ENCODE data around the gene KIF3C. TPM values are rescaled to one million over a fixed set of nuclear protein-coding genes. Genes with fewer than 3 reads are reported as not detected.

KIF3C gene
- total and polyA plus RNA-seq, 9 of the 15 experiments (the other 6 are each of a cell fraction or from before 2014, with no cell fraction given): 0.69 to 6.7 (median 3.3) TPM

DNA sequence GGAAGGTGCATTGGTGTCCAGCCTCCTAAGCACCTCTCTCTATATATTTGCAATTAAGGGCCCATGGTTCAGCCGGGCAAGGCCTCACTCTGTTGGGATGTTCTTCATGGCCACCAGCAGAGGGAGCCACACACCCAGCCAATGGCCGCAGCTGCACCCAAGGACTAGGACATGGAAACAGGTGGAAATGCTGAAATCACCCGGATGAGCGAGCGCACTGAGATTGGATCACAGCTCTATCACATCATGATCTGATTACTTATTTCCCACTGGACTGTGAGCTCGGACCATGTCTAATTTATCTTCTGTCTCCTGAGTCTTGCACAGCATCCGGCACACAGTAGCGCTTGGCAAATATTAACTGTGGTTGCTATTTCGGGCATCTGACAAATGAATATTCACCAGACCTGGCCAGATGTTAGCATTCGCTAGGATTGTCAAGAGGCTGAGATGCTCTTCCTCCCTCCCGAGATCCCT, 31.2 kb downstream of the KIF3C start:
- Histone ChIP-seq H3K27ac (ENCODE audit: extremely low read depth, low read depth, low read length) (no peak overlapping the region), H3K9me3 (replicated peaks; ENCODE audit: control insufficient read depth, insufficient read depth, low read depth, low read length) (no peaks in the 10 kb centered on the region), H3K4me2 (ENCODE audit: insufficient read depth, low read length) (peak overlapping the region; percentile 30; the same call in 1 of the 2 replicates), H3K9ac (ENCODE audit: insufficient read depth in 1 of 2, low read depth in 2 of 2, low read length in 2 of 2) (no peak overlapping the region), H3K4me1 (replicated peaks in 1 of 2; ENCODE audit: control insufficient read depth in 2 of 2, insufficient read depth in 2 of 2, low read length in 2 of 2) (peaks cover 0 to 8% of the 10 kb centered on the region in 2 experiments; a peak in 1 of 5 replicates), H3K36me3 (ENCODE audit: control insufficient read depth, insufficient read depth, low read length) (no peaks in the 10 kb centered on the region), H3K4me3 (no peak overlapping the region), H4K20me1 (replicated peaks; ENCODE audit: control insufficient read depth, insufficient read depth, low read length) (peaks cover 2% of the 10 kb centered on the region; the same call in 1 of the 2 replicates), H2AFZ (ENCODE audit: low read depth, low read length) (peak overlapping the region; percentile 28; the same call in 1 of the 2 replicates), H3K27me3 (ENCODE audit: control insufficient read depth in 2 of 2, insufficient read depth in 2 of 2, low read length in 2 of 2) (no peaks in the 10 kb centered on the region), H3K9me1 (ENCODE audit: control insufficient read depth, insufficient read depth, low read length) (peaks cover 3% of the 10 kb centered on the region), H3K79me2 (ENCODE audit: control insufficient read depth, insufficient read depth, low read length) (no peaks in the 10 kb centered on the region)
- DNase-seq (ENCODE audit: extremely low read depth in 1 of 4, low spot score in 3 of 4): peak; percentile 76 to 86 (median 82)
- peak; percentile 95 for FAIRE-seq
- ChIA-PET CTCF (ENCODE audit: low intra/inter-chr PET ratio) (interaction anchor here (0.6 to 3.9 kb wide), 7 partner anchors 40 to 626 kb away, joined by 3 to 50 read pairs (median 4); no protein-coding TSS in a partner anchor), POLR2A (interaction anchor here (0.6 to 1.0 kb wide), 4 partner anchors 11 to 235 kb away, joined by 3 to 4 read pairs (median 3); partner anchors contain the start of gene RAB10)
- in situ Hi-C loops (cut with MboI) (no loop called here), intact Hi-C loops (cut with micrococcal nuclease) (loop anchor here (1.0 to 5.0 kb wide), 6 partner anchors 40 to 516 kb away; no protein-coding TSS in a partner anchor)
- WGBS (ENCODE audit: insufficient coverage, low coverage, missing lambda C conversion rate): 25% methylated on average over 11 of the region's 11 CpGs
- BruUV-seq (replicated peaks): no TSS peak
- ATAC-seq: peak; percentile 98
- TF ChIP-seq, protein P1, sequence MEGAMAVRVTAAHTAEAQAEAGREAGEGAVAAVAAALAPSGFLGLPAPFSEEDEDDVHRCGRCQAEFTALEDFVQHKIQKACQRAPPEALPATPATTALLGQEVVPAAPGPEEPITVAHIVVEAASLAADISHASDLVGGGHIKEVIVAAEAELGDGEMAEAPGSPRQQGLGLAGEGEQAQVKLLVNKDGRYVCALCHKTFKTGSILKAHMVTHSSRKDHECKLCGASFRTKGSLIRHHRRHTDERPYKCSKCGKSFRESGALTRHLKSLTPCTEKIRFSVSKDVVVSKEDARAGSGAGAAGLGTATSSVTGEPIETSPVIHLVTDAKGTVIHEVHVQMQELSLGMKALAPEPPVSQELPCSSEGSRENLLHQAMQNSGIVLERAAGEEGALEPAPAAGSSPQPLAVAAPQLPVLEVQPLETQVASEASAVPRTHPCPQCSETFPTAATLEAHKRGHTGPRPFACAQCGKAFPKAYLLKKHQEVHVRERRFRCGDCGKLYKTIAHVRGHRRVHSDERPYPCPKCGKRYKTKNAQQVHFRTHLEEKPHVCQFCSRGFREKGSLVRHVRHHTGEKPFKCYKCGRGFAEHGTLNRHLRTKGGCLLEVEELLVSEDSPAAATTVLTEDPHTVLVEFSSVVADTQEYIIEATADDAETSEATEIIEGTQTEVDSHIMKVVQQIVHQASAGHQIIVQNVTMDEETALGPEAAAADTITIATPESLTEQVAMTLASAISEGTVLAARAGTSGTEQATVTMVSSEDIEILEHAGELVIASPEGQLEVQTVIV (CRISPR knock-in tag; IDR thresholded peaks at IDR 0.05; ENCODE audit: borderline replicate concordance): no peak
- TF ChIP-seq, protein P2, sequence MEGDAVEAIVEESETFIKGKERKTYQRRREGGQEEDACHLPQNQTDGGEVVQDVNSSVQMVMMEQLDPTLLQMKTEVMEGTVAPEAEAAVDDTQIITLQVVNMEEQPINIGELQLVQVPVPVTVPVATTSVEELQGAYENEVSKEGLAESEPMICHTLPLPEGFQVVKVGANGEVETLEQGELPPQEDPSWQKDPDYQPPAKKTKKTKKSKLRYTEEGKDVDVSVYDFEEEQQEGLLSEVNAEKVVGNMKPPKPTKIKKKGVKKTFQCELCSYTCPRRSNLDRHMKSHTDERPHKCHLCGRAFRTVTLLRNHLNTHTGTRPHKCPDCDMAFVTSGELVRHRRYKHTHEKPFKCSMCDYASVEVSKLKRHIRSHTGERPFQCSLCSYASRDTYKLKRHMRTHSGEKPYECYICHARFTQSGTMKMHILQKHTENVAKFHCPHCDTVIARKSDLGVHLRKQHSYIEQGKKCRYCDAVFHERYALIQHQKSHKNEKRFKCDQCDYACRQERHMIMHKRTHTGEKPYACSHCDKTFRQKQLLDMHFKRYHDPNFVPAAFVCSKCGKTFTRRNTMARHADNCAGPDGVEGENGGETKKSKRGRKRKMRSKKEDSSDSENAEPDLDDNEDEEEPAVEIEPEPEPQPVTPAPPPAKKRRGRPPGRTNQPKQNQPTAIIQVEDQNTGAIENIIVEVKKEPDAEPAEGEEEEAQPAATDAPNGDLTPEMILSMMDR (IDR thresholded peaks at IDR 0.05 in 2 of 3, conservative IDR thresholded peaks at IDR 0.05 in 1 of 3; ENCODE audit: insufficient read depth in 2 of 3, low read depth in 1 of 3, low read length in 3 of 3): peak; percentile 89 to 95 (median 94)
- TF ChIP-seq YY1 (IDR thresholded peaks at IDR 0.05; ENCODE audit: borderline replicate concordance in 1 of 3, control insufficient read depth in 1 of 3, extremely low read depth in 1 of 3, insufficient read depth in 3 of 3, insufficient read length in 1 of 3, insufficient replicate concordance in 2 of 3, low read depth in 1 of 3, low read length in 2 of 3) (peak; percentile 11 to 67 (median 58)), RBM17 (IDR thresholded peaks at IDR 0.05; ENCODE audit: borderline replicate concordance, low read depth, low read length) (no peak), C11orf30 (IDR thresholded peaks at IDR 0.05; ENCODE audit: low read depth) (no peak), ZNF146 (CRISPR knock-in tag; IDR thresholded peaks at IDR 0.05; ENCODE audit: unreplicated experiment) (no peak), SRSF9 (IDR thresholded peaks at IDR 0.05; ENCODE audit: borderline replicate concordance, low read depth, low read length) (no peak), TBL1XR1 (IDR thresholded peaks at IDR 0.05; ENCODE audit: low read length in 2 of 2) (no peak), SIN3A (IDR thresholded peaks at IDR 0.05; ENCODE audit: borderline replicate concordance in 2 of 2, control insufficient read depth in 1 of 2, low read depth in 2 of 2, low read length in 2 of 2) (no peak), ATF1 (CRISPR knock-in tag; IDR thresholded peaks at IDR 0.05) (no peak), ATF1 (tag; IDR thresholded peaks at IDR 0.05) (no peak), ARID2 (IDR thresholded peaks at IDR 0.05) (peak; percentile 90), MYNN (IDR thresholded peaks at IDR 0.05) (no peak; the same call in 1 of the 2 replicates), MYNN (CRISPR knock-in tag; IDR thresholded peaks at IDR 0.05) (no peak), ETV5 (CRISPR knock-in tag; IDR thresholded peaks at IDR 0.05; ENCODE audit: low read depth) (no peak)
- TF ChIP-seq, protein P3, sequence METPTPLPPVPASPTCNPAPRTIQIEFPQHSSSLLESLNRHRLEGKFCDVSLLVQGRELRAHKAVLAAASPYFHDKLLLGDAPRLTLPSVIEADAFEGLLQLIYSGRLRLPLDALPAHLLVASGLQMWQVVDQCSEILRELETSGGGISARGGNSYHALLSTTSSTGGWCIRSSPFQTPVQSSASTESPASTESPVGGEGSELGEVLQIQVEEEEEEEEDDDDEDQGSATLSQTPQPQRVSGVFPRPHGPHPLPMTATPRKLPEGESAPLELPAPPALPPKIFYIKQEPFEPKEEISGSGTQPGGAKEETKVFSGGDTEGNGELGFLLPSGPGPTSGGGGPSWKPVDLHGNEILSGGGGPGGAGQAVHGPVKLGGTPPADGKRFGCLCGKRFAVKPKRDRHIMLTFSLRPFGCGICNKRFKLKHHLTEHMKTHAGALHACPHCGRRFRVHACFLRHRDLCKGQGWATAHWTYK (CRISPR knock-in tag; IDR thresholded peaks at IDR 0.05): no peak
